Ishikawa (cell line): ENCODE data around the gene C19orf73.

ENCODE experiments used
- CREB1 ChIP-seq: IDR thresholded peaks from 2 replicates; pipeline ENCODE4 v1.6.1; 2012; ENCODE audit warnings: low read depth
- EP300 ChIP-seq: IDR thresholded peaks from 2 replicates; pipeline ENCODE4 v1.6.1; 2012; ENCODE audit warnings: borderline replicate concordance
- FOXM1 ChIP-seq: IDR thresholded peaks from 2 replicates; pipeline ENCODE4 v1.6.1; 2012; ENCODE audit warnings: low read depth, borderline replicate concordance
- MAX ChIP-seq: IDR thresholded peaks from 2 replicates; pipeline ENCODE4 v1.6.1; 2012
- RAD21 ChIP-seq: IDR thresholded peaks from 2 replicates; pipeline ENCODE4 v1.6.1; 2012; ENCODE audit warnings: low read depth
- TAF1 ChIP-seq: IDR thresholded peaks from 2 replicates; pipeline ENCODE4 v1.6.1; 2012; ENCODE audit warnings: low read depth, mild to moderate bottlenecking
- USF1 ChIP-seq: IDR thresholded peaks from 2 replicates; pipeline ENCODE4 v1.6.1; 2012
- YY1 ChIP-seq: IDR thresholded peaks from 2 replicates; pipeline ENCODE4 v1.6.1; 2012; ENCODE audit warnings: low read depth
- ZBTB7A ChIP-seq: IDR thresholded peaks from 2 replicates; pipeline ENCODE4 v1.6.1; 2012; ENCODE audit warnings: low read depth
- TF ChIP-seq, protein P1 (sequence below): IDR thresholded peaks from 2 replicates; pipeline ENCODE4 v1.6.1; 2012; ENCODE audit warnings: low read depth, mild to moderate bottlenecking

GRCh38 chr19:49135686-49136085 is 16.7 kb upstream of the C19orf73 start:
- TF ChIP-seq FOXM1 (no peak), CREB1 (no peak), RAD21 (no peak), YY1 (no peak), MAX (no peak), EP300 (no peak), TAF1 (no peak), USF1 (no peak), ZBTB7A (no peak)
- TF ChIP-seq, protein P1, sequence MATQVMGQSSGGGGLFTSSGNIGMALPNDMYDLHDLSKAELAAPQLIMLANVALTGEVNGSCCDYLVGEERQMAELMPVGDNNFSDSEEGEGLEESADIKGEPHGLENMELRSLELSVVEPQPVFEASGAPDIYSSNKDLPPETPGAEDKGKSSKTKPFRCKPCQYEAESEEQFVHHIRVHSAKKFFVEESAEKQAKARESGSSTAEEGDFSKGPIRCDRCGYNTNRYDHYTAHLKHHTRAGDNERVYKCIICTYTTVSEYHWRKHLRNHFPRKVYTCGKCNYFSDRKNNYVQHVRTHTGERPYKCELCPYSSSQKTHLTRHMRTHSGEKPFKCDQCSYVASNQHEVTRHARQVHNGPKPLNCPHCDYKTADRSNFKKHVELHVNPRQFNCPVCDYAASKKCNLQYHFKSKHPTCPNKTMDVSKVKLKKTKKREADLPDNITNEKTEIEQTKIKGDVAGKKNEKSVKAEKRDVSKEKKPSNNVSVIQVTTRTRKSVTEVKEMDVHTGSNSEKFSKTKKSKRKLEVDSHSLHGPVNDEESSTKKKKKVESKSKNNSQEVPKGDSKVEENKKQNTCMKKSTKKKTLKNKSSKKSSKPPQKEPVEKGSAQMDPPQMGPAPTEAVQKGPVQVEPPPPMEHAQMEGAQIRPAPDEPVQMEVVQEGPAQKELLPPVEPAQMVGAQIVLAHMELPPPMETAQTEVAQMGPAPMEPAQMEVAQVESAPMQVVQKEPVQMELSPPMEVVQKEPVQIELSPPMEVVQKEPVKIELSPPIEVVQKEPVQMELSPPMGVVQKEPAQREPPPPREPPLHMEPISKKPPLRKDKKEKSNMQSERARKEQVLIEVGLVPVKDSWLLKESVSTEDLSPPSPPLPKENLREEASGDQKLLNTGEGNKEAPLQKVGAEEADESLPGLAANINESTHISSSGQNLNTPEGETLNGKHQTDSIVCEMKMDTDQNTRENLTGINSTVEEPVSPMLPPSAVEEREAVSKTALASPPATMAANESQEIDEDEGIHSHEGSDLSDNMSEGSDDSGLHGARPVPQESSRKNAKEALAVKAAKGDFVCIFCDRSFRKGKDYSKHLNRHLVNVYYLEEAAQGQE: no peak
